ENCODE results near the gene SAFB2.

DNA sequence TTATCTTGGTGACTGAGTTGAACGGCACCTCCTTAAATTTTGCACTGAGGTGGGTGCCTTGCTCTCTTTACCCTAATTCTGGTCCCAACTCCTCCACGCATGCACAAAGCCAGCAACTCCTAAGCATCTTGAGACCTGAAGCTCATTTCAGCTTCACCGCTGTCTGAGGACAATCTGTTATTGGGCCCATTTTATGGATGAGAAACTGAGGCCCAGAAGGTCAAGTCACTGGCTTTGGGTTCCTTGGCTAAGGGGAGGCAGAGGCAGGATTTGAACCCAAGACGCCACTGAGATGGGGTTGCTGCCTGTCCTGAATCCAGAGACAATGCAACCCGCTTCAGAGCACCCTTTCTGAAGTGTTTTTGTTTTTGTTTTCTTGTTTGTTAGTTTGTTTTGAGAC, 77.5 kb downstream of the SAFB2 start:
- TF ChIP-seq RAD21 (IDR thresholded peaks at IDR 0.05; ENCODE audit: low read depth) (no peak), TAF1 (IDR thresholded peaks at IDR 0.05; ENCODE audit: low read depth) (no peak), EGR1 (IDR thresholded peaks at IDR 0.05) (no peak), YY1 (IDR thresholded peaks at IDR 0.05; ENCODE audit: low read depth) (no peak), ZBTB7A (IDR thresholded peaks at IDR 0.05; ENCODE audit: low read depth) (no peak), NFIC (IDR thresholded peaks at IDR 0.05) (no peak), CREB1 (IDR thresholded peaks at IDR 0.05; ENCODE audit: low read depth) (no peak), TEAD4 (IDR thresholded peaks at IDR 0.05) (no peak), EP300 (IDR thresholded peaks at IDR 0.05; ENCODE audit: borderline replicate concordance) (no peak), TCF12 (IDR thresholded peaks at IDR 0.05; ENCODE audit: low read depth) (no peak), FOXM1 (IDR thresholded peaks at IDR 0.05; ENCODE audit: borderline replicate concordance, low read depth) (no peak)
- TF ChIP-seq, protein P1, sequence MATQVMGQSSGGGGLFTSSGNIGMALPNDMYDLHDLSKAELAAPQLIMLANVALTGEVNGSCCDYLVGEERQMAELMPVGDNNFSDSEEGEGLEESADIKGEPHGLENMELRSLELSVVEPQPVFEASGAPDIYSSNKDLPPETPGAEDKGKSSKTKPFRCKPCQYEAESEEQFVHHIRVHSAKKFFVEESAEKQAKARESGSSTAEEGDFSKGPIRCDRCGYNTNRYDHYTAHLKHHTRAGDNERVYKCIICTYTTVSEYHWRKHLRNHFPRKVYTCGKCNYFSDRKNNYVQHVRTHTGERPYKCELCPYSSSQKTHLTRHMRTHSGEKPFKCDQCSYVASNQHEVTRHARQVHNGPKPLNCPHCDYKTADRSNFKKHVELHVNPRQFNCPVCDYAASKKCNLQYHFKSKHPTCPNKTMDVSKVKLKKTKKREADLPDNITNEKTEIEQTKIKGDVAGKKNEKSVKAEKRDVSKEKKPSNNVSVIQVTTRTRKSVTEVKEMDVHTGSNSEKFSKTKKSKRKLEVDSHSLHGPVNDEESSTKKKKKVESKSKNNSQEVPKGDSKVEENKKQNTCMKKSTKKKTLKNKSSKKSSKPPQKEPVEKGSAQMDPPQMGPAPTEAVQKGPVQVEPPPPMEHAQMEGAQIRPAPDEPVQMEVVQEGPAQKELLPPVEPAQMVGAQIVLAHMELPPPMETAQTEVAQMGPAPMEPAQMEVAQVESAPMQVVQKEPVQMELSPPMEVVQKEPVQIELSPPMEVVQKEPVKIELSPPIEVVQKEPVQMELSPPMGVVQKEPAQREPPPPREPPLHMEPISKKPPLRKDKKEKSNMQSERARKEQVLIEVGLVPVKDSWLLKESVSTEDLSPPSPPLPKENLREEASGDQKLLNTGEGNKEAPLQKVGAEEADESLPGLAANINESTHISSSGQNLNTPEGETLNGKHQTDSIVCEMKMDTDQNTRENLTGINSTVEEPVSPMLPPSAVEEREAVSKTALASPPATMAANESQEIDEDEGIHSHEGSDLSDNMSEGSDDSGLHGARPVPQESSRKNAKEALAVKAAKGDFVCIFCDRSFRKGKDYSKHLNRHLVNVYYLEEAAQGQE (IDR thresholded peaks at IDR 0.05; ENCODE audit: low read depth) = no peak
- TF ChIP-seq, protein P2, sequence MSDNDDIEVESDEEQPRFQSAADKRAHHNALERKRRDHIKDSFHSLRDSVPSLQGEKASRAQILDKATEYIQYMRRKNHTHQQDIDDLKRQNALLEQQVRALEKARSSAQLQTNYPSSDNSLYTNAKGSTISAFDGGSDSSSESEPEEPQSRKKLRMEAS (IDR thresholded peaks at IDR 0.05) = no peak
- TF ChIP-seq, protein P3, sequence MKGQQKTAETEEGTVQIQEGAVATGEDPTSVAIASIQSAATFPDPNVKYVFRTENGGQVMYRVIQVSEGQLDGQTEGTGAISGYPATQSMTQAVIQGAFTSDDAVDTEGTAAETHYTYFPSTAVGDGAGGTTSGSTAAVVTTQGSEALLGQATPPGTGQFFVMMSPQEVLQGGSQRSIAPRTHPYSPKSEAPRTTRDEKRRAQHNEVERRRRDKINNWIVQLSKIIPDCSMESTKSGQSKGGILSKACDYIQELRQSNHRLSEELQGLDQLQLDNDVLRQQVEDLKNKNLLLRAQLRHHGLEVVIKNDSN (IDR thresholded peaks at IDR 0.05) = no peak

Data from Ishikawa (cell line).